K562 (cell line): ENCODE data around the gene GUK1. TPM values are rescaled to one million over a fixed set of nuclear protein-coding genes. Genes with fewer than 3 reads are reported as not detected.
A peak's percentile ranks its signal among the peaks of the same experiment; 100 is the strongest.

ENCODE experiments used
- CBFA2T2 ChIP-seq: fragments of 450-650 bp; conservative IDR thresholded peaks from 2 replicates; pipeline ENCODE4 v1.6.1; 2017; ENCODE audit warnings: mild to moderate bottlenecking
- CBX8 ChIP-seq: fragments of 200-600 bp; sonication (generic); IDR thresholded peaks from 2 replicates; pipeline ENCODE4 v1.6.1; 2012; ENCODE audit warnings: borderline replicate concordance, mixed run types, low read depth, mild to moderate bottlenecking, moderate library complexity, mixed read lengths, low read length, control low read depth, inconsistent platforms; ENCODE audit not compliant: poor library complexity, severe bottlenecking; ENCODE audit errors: extremely low read depth
- GATAD2A ChIP-seq: fragments of 450-650 bp; IDR thresholded peaks from 2 replicates; pipeline ENCODE4 v1.6.1; 2017
- HIVEP1 ChIP-seq: fragments of 250-450 bp; sonication (Bioruptor Pico); IDR thresholded peaks from 2 replicates; pipeline ENCODE4 v1.4.0; 2020; ENCODE audit warnings: mild to moderate bottlenecking
- KHSRP ChIP-seq: fragments of 450-650 bp; IDR thresholded peaks from 2 replicates; pipeline ENCODE4 v1.6.1; 2017
- MAFG ChIP-seq: fragments of 450-650 bp; conservative IDR thresholded peaks from 2 replicates; pipeline ENCODE4 v1.6.1; 2016; ENCODE audit warnings: missing genetic modification characterization, missing compliant biosample characterization
- PPARD ChIP-seq: fragments of 250-450 bp; sonication (Bioruptor Pico); IDR thresholded peaks from 2 replicates; pipeline ENCODE4 v1.8.0; 2022; ENCODE audit warnings: inconsistent platforms, mild to moderate bottlenecking, moderate library complexity
- TAF7 ChIP-seq: fragments of 450-650 bp; IDR thresholded peaks from 2 replicates; pipeline ENCODE4 v1.6.1; 2016; ENCODE audit warnings: missing genetic modification characterization, missing compliant biosample characterization
- TAL1 ChIP-seq: fragments of 450-650 bp; IDR thresholded peaks from 2 replicates; pipeline ENCODE4 v1.6.1; 2016; ENCODE audit warnings: mild to moderate bottlenecking
- U2AF1 ChIP-seq: fragments of 200-400 bp; formaldehyde crosslinking; optimal IDR thresholded peaks from 2 replicates; pipeline ENCODE3; 2017; ENCODE audit warnings: mild to moderate bottlenecking, low read depth, low read length, moderate library complexity
- ZNF592 ChIP-seq: fragments of 450-650 bp; IDR thresholded peaks from 2 replicates; pipeline ENCODE4 v1.6.1; 2017; ENCODE audit warnings: antibody characterized with exemption, mild to moderate bottlenecking
- ZNF695 ChIP-seq: fragments of 450-650 bp; formaldehyde crosslinking; IDR thresholded peaks from 2 replicates; pipeline ENCODE4 v1.4.0; 2020; ENCODE audit warnings: mild to moderate bottlenecking, moderate library complexity
- ZNF76 ChIP-seq: fragments of 250-450 bp; sonication (Bioruptor Pico); IDR thresholded peaks from 2 replicates; pipeline ENCODE4 v1.4.0; 2020; ENCODE audit warnings: mild to moderate bottlenecking, moderate library complexity, borderline replicate concordance
- polyA plus RNA-seq, 8 experiments: library from polyadenylated mRNA; depleted of rRNA in 4 of 8; stranded (reverse) in 5 of 8; unstranded in 3 of 8; fragments of >200 nt; fragmentation: Nextera tagmentation in 2 of 8; fragmentation: Illumina TruSeq in 1 of 8; extraction: Ambion mirVana in 2 of 8; extraction: Trizol in 1 of 8; gene quantifications; 2 replicates each; pipeline versions ENCODE4 v1.2.1 to v1.2.3, GENCODE V29; 2011 to 2014; ENCODE audit warnings: inconsistent platforms in 1 of 8, missing spikeins in 1 of 8
- total RNA-seq, 7 experiments: library from RNA; depleted of rRNA in 6 of 7; stranded (reverse); fragments of >200 nt in 6 of 7; fragmentation: Illumina TruSeq in 2 of 7; extraction: Trizol in 2 of 7; gene quantifications; 2 replicates each; pipeline versions ENCODE4 v1.2.1 to v1.2.3, GENCODE V29; 2011 to 2021; ENCODE audit warnings: low replicate concordance in 1 of 7

The GUK1 gene
- total and polyA plus RNA-seq, 9 of the 15 experiments (the other 6 are each of a cell fraction or from before 2014, with no cell fraction given): 7.0 to 331 (median 132) TPM

- peak; percentile 87 for TF ChIP-seq ZNF592
- peak; percentile 91 for TF ChIP-seq HIVEP1 (CRISPR knock-in tag)
- TF ChIP-seq PPARD: no peak
- TF ChIP-seq TAF7 (tag): no peak
- no peak for TF ChIP-seq GATAD2A
- peak; percentile 93; the same call in 1 of the 2 replicates for TF ChIP-seq ZNF76
- peak; percentile 86 for TF ChIP-seq KHSRP
- TF ChIP-seq CBX8: no peak
- TF ChIP-seq CBFA2T2: no peak
- no peak for TF ChIP-seq MAFG (tag)
- no peak for TF ChIP-seq TAL1
- no peak for TF ChIP-seq ZNF695 (CRISPR knock-in tag)
- peak; percentile 44 for TF ChIP-seq U2AF1
These were observed 25.5 kb downstream of the GUK1 start, which contains the start of gene IBA57 (continued) for GRCh38 chr1:228165372-228166169.
